Kidney epithelial cell (primary cell): ENCODE data around the gene DAZL. TPM values are rescaled to one million over a fixed set of nuclear protein-coding genes. Genes with fewer than 3 reads are reported as not detected.

Experiments used
- DNase-seq: peaks from one replicate; pipeline ENCODE4 v3.0.0-alpha.2; 2010; ENCODE audit warnings: low read depth
- H3K27me3 ChIP-seq: 2 replicates; pipeline ENCODE4 v1.6.0; 2011; ENCODE audit warnings: low read length; ENCODE audit not compliant: control insufficient read depth, insufficient read depth
- H3K36me3 ChIP-seq: 2 replicates; pipeline ENCODE4 v1.5.1; 2011; ENCODE audit warnings: low read length; ENCODE audit not compliant: control insufficient read depth, insufficient read depth
- H3K4me3 ChIP-seq: 2 replicates; pipeline ENCODE4 v1.5.1; 2011; ENCODE audit warnings: low read depth, mild to moderate bottlenecking, control low read depth, low read length
- total RNA-seq: library from RNA; depleted of rRNA; stranded (reverse); fragments of >200 nt; gene quantifications from 2 replicates; pipeline ENCODE4 v1.2.3, GENCODE V29; 2015
- TF ChIP-seq, protein P1 (sequence below): IDR thresholded peaks from 2 replicates; pipeline ENCODE4 v1.5.1; 2011; ENCODE audit warnings: mild to moderate bottlenecking, moderate library complexity, low read length, control low read depth, inconsistent platforms; ENCODE audit not compliant: insufficient read depth, poor library complexity, severe bottlenecking

DAZL gene
- total RNA-seq, 1 donor from 2014 or later: not detected

GRCh38 chr3:16589120-16589519 is 16.1 kb downstream of the DAZL start:
- Histone ChIP-seq H3K4me3 (no peak overlapping the region), H3K36me3 (no peaks in the 10 kb centered on the region), H3K27me3 (no peaks in the 10 kb centered on the region)
- TF ChIP-seq, protein P1, sequence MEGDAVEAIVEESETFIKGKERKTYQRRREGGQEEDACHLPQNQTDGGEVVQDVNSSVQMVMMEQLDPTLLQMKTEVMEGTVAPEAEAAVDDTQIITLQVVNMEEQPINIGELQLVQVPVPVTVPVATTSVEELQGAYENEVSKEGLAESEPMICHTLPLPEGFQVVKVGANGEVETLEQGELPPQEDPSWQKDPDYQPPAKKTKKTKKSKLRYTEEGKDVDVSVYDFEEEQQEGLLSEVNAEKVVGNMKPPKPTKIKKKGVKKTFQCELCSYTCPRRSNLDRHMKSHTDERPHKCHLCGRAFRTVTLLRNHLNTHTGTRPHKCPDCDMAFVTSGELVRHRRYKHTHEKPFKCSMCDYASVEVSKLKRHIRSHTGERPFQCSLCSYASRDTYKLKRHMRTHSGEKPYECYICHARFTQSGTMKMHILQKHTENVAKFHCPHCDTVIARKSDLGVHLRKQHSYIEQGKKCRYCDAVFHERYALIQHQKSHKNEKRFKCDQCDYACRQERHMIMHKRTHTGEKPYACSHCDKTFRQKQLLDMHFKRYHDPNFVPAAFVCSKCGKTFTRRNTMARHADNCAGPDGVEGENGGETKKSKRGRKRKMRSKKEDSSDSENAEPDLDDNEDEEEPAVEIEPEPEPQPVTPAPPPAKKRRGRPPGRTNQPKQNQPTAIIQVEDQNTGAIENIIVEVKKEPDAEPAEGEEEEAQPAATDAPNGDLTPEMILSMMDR: no peak
- no peak for DNase-seq

GRCh38 chr3:16587681-16588060 is 17.6 kb downstream of the DAZL start:
- no peak for DNase-seq
- no peaks in the 10 kb centered on the region for H3K27me3 ChIP-seq
- no peak overlapping the region for H3K4me3 ChIP-seq
- no peaks in the 10 kb centered on the region for H3K36me3 ChIP-seq
- TF ChIP-seq, protein P1: no peak

DNA sequence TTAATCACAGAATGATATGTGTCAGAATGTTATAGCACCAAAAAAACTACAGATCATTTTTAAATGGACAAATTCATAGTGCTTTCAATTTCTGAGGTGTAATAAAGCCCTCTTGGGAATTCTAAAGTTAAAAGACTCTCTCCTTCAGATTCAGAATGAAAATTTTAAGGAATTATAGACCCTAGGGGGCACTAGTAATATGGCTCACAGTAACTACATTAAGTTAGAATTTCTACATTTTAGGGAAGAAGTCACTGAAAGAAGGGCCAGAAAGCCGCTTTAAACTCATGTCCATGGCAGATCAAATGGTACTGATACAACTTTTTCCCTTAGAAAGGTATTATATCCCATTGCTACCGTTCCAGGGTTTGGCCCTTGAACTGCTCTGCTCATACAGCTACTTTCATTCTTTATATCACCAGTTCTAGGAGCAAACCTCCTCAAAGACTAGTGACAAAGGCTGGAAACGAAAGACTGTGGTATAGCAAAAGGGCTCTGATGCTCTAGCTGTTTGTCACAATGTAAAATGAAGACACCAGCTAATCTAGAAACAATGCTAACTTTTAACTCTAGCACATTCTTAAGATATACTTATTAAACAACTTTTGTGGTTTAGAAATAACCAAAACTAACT is 18.1 kb downstream of the DAZL start:
- no peaks in the 10 kb centered on the region for H3K36me3 ChIP-seq
- H3K4me3 ChIP-seq: no peak overlapping the region
- TF ChIP-seq, protein P1: no peak
- DNase-seq: no peak
- H3K27me3 ChIP-seq: no peaks in the 10 kb centered on the region

DNA sequence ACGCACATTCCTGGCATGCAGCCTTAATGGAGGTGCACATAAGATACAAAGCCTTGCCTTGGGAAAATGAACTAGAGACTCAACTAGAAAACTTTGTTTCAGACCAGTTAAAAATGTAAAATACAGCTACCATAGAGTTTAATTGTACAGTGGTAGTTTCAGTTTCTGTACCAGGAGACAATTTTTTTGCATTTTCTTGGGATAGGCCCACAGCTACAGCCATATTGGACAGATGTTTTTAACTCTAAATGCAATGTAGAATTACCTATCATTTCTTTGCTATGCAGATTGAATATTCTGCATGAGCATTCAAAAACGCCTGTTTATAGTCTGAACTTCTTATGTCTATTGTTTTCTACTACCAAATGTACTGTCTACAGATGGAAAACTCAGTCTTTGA is 20.3 kb downstream of the DAZL start:
- Histone ChIP-seq H3K4me3 (no peak overlapping the region), H3K36me3 (no peaks in the 10 kb centered on the region), H3K27me3 (no peaks in the 10 kb centered on the region)
- TF ChIP-seq, protein P1: no peak
- DNase-seq: no peak

- no peak overlapping the region for H3K4me3 ChIP-seq
- no peaks in the 10 kb centered on the region for H3K36me3 ChIP-seq
- TF ChIP-seq, protein P1: no peak
- DNase-seq: no peak
- no peaks in the 10 kb centered on the region for H3K27me3 ChIP-seq
Measured at GRCh38 chr3:16583551-16583950, 21.7 kb downstream of the DAZL start.

DNA sequence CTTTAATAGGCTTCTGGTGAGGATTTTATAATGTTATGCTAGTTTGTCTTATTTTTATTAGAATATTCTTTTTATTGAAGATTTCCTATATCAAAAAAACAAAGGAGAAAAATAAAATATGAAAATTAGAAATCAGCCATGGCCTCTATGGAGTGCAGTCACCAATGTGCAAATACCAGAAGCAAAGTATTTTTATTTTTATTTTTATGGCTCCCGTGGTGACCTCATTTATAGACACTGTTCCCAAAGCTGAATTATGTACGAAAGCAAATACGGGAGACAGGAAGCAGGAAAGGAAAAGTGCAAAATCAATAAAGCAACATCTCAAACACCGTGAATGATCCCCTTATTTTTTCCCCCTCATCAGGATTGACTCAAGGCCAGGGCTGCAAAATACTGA is 35.1 kb downstream of the DAZL start:
- no peak for DNase-seq
- Histone ChIP-seq H3K4me3 (no peak overlapping the region), H3K27me3 (no peaks in the 10 kb centered on the region), H3K36me3 (no peaks in the 10 kb centered on the region)
- TF ChIP-seq, protein P1: no peak
